ENCODE measurements around the gene TMPRSS2.

The TMPRSS2 gene

DNA sequence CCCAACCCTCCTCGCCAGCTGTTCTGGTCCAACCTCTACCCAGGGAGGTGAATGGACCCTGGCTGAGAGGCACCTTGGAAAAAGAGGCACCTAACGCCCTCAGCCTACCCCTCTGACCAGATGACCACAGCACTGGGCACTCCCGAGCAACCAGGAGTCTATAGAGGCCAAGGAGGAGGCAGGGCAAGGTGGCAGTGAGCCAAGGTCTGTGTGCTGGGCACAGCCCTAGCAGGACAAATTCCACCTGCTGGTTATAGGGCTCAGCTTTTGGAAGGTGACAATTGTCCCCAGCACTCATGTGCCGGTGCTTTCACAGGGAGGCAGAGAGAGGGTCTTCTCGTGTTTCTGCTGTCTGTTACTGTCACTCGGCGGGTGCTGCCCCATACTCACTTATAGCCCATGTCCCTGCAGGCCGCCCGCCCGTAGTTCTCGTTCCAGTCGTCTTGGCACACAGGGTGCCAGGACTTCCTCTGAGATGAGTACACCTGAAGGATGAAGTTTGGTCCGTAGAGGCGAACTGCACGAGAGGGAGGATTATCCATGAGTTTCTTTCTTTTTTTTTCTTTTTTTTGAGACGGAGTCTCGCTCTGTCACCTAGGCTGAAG lies 27.8 kb downstream of the TMPRSS2 start:
- no peak for DNase-seq

DNA sequence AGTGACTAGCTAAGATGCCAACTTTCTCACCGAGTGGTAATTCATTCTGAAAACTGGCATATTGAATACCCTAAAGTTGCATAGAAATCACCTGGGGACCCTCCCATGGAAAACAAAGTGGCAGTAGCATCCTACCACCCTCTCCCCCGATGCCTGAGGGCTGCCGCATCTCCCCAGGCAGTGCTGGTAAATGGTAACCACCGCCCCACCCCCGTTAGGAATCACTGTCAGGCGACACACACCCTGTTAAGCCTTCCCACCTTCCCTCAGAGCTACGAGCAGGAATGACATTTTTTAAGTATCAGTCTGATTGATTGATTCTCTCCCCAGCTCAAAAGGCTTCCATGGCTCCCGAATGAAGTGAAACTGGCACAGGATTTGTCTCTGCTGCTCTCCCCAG lies 28.3 kb downstream of the TMPRSS2 start:
- no peak for DNase-seq

DNA sequence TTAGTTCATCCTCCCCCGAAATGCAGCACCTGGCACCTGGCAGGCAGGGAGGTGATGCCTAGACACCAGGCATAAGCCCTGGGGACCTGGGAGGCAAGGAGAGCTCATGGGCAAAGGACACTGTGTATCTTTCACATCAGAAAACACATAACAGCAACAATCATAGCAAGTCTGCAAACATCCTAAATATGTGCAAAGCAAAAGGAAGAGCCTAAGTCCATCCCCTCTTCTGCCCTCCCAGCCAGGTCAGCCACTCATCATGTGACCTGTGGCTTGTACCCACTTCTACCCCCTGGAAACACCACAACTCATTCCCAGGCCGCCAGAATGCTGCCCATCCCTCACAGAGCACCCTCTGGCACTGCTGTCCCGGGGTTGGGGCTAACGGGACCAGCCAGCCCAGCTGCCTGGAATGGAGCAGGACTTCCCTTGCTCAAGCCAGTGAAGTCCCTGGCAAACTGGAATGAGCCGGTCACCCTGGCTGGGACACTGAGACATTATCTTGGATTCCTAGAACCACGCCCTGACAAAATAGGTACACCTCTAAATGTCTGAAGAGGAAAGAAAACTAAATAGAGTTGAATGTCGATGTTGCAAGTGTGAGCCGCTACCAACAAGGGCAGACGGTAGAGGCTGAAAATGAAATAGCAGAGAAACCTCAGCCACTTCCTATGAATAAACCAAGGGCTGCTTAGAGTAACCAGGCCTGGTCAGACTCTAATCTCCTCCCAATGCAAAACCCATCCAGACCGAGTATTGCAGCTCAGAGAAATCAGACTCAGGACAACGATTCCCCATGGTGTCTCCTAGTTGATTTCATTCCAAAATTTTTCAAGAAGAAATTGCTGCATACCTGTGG lies 29.4 kb downstream of the TMPRSS2 start:
- DNase-seq = no peak

DNA sequence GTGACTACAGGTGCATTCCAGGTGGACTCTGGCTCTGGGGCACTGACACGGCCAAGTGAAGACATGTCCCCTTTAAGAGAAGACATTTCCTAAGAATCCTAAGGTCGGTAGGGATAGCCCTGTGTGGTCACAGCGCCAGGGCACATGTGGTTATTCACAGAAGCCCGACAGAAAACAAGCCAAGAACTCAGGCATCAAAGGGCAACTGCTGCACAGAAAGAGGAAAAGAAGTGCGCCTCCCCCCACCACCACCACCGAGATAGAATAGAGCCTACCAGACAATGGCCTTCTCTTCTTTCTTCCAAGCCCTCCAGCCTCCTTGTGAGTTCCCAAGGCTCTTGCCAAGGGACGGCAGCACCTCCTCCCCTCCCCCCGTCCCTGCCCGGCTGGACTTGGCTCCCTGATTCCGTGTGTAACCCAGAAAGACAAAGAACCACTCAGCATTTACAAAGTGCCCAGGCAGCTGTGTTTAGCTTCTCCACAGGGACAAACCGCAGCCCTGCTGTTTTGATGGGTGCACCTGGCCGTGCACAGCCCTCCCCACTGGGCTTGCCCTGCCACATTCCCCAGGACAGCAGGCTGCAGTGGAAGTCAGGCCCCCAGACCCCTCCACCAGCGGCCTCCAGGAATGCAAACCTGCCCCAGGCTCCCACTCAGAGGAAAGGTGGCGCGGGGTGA lies 30.2 kb downstream of the TMPRSS2 start:
- no peak for DNase-seq

DNA sequence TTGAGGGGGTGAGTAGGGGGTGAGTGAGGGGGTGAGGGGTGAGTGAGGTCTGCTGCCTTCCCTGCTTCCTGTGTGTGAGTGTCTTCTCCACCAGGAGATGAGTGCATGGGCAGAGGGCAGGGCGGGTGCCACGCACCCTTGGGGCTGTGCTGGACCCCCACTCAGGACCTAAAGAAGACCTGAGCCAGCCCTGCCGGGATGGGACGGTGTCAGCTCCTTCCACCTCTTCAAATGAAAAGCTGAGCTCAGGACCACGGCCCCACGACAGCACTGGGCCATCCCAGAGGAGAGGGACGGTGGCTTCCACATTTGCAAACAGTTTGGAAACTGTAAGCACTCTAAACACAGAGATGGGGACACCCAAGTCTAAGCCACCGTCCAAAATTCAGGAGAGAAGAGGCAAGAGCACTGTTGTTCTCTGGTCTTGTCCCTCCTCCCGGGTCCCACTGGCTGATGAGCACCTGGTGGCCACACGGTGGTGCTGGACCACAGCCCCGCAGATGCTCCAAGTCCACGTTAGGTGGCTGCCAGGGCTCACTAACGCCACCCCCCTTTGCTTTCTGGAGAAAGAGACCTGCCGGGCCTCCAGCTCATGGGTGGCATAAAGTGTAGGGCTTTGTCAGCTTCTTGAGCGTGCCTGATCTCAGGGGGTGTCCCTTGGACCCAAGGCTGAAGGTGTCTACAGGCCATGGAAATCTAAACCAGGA lies 32.1 kb downstream of the TMPRSS2 start:
- DNase-seq = no peak

DNA sequence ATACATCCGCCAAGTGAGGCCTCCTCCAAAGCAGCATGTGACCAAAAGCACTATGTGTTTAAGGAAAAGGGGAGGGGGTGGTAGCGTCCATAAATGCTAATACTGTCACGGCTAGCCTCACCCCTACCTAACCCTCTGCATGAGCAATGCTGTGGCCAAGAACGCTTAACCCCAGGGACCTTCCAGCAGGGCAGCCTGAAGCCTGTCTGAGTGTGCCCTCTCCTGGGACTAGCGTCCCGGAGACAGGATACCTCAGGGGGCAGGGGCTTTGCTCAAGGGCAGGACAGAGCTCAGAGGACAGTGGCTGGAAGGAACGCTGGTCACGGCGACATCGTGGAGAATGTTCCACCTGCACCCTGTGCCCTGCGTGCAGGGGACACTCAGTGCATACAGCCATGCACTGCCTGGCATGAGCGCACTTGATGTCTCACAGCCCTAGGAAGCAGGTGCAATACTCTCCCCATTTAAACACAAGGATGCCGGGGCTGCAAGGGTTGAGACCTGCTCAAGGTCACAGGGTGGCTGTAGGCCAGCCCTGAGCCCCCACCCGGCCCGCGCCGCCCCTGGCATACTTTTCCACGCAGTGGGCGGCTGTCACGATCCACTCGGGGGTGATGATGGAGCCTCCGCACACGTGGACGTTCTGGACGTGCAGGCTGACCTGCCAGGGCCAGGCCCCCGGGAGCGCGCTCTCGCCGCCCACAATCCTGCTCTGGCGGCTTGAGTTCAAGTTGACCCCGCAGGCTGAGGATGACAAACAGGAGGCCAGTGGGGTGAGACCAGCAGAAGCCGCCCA lies 35.0 kb downstream of the TMPRSS2 start:
- DNase-seq = no peak

DNA sequence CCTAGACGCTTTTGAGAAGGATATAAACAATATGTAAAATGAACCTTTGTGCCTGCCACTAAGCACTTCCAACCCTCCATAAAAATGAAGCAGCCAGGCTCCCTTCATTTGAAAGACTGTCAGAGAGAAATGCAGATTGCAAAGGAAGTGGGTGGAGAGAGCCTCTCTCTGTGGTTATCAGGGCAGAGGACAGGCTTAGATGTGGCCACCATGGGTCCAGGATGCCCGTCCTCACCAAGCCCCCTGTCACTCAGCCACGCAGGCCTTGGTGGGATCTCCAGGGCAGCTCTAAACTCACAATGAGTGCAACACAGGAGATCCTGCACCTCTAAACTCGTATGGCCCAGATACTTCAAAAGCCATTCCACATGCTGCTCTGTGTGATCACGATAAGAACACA lies 37.9 kb downstream of the TMPRSS2 start:
- DNase-seq = no peak

DNA sequence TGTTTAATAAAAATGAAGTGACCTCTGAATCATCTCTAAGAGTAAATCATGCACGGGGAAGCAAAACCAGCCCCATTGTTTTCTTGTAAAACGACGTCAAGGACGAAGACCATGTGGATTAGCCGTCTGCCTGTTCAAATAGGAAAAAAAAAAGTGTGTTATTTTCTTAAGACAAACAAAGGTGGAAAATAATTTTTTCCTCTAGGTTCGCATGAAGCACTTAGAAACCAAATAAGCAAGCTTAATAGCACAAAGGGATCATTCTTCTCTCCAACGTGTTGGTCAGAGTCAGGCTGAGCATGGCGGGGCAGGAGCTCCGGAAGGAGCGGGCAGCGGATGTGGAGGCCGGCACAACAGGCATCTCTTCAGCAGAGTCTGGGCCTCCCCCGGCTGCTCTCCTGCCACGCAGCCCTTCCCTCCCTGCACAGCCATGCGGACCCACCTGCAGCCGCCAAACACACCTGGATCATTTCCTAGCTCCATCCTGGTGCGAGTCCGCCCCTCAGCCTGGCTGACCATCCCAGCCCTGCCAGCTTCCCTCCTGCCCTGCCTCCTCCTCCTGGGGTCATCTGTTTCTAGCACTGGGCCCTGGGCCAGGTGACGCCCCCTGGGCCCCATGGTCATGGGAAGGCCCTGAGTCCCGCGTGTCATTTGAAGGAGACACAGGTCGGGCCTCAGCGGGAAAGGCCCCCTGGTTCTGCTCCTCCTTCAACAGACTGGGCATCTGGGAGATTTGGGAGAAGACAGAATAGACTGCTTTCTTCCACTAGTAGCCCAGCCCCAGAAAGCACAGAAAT lies 41.7 kb downstream of the TMPRSS2 start:
- no peak for DNase-seq

DNA sequence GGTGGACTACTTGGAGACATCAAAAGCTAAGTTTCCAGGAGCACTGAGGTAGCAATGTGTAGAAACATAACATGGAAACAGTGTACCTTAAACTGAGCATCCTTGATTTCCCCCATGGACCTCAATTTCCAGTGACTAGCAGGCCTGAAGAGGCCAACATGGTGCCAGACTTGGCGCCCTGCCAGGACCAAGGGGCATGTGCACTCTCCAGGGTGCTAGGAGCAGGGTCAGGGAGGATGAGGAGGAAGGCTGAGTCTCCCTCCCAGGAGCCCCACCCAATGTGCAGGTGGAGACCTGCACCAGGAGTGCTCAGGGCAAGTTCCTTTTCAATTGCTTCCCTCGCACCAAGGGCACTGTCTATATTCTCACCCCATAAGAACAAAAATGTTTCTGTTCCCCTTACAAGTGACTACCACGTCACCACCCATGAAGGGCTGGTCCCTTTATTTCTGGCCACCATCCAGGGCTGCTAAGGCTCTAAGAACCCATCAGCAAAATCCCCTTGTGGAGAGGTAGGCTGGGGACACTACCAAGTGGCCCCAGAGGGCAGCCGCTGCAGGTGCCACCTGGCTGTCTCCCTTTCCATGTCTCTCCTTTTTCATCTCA lies 42.7 kb downstream of the TMPRSS2 start:
- no peak for DNase-seq

DNA sequence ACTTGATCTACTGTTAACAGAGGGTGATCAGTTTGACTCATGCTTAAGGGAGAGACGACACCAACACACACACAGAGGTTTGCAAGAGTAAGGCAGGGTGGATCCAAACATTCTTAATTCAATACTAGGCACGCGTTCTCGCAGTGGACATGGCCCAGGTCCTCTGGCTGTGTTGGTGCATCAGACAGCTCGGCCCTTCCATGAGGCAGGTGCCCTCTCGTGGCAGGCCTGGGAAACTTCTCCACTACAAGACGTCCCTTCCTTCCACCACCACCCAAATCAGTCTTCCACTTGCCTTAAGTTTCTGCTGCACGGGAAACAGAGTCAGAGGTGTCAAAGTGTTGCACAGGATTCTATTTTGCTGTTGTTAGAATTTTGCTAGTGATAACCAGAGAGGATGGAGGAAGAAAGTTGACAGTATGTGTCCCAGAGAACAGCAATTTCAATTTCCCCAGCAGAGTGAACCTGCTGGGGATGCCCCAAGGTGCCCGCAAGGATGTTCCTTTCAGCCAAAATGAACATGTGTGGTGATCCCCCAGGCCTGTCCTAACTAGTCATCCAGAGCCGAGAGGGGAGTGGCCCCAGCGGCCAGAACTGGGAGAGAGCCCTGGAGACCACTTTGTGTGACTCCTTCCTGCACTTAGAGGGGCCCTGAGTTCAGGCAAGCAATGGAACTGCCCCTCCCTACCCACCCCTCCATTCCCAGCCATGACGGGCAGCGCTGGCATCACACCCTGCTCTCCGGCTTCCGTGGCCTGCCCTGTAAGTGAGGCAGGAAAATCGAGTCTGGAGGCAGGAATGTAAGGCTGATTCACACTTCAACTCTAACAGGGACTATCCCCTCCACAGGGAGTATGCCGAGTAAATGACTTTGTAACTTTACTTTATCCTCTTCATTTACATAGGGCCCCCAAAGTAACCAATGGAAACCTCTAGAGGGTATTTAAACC lies 47.1 kb downstream of the TMPRSS2 start:
- DNase-seq = peak; percentile 69

DNA sequence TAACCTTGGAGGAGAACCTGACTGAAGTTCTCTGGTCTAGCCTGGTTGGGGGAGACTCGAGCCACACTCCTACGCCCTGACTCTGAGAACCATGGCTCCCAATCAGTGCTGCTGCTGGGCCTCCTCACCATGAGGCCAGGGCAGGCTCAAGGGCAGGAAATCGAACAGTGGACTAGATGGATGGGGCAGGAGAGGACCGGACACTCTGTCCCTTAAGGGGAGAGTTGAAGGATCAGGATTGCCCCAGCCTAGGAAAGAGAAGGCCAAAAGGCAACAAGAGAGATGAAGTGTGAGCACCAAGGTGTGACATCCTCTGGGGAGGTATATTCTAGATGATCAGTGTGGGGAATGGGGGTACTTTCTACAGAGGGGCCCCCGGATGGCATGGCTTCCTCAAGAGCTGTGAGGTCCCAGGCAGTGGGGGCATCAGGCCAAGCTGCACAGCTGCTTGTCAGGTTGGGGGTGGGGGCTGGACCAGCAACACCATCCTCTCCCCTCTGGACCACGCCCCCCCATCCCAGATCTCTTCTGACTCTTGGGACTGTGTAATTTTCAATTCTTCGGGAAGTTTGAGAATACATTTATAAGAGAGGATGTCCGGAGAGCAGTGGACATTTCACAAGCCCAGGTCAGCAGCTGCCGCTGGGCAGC lies 47.9 kb downstream of the TMPRSS2 start:
- no peak for DNase-seq

DNA sequence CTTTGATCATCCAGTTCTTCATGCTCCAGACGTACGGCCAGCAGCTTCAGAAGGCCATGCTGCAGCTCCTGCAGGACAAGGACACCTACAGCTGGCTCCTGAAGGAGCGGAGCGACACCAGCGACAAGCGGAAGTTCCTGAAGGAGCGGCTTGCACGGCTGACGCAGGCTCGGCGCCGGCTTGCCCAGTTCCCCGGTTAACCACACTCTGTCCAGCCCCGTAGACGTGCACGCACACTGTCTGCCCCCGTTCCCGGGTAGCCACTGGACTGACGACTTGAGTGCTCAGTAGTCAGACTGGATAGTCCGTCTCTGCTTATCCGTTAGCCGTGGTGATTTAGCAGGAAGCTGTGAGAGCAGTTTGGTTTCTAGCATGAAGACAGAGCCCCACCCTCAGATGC lies 49.4 kb downstream of the TMPRSS2 start:
- DNase-seq = no peak

DNA sequence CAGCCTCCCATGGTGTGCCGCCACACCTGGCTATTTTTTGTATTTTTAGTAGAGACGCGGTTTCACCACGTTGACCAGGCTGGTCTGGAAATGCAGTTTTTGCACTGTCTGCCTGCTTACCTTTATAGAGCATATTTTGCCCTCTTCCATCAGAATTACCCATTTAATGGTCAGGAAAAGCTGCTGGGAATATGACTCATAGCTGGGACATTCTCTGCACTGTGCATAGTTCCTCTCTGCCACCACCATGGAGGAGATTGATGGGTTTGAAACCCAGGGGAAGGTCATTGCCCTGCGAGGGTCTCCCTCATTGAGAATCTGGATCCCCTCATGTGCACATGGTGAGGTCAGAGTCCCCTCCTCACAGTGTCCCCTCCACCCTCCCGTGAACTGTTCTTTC lies 49.8 kb downstream of the TMPRSS2 start:
- no peak for DNase-seq

DNA sequence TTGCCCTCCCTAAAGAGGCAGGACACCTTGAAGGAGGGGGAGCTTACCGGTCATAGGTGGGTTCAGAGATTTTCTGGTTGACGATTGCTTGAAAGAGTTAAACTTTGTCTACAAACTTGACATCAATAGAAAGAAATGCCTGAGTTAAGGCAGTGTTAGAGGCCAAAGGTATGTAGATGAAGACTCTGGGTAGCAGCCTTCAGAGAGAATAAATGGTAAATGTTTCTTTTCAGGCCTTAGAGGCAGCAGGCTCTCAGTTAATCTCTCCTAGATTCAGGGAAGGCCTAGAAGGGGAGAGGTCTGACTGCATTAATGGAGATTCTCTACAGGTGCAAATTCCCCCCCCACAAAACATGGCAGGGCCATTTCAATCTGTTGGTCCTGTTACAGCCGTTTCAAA lies 54.2 kb downstream of the TMPRSS2 start:
- DNase-seq = no peak

DNA sequence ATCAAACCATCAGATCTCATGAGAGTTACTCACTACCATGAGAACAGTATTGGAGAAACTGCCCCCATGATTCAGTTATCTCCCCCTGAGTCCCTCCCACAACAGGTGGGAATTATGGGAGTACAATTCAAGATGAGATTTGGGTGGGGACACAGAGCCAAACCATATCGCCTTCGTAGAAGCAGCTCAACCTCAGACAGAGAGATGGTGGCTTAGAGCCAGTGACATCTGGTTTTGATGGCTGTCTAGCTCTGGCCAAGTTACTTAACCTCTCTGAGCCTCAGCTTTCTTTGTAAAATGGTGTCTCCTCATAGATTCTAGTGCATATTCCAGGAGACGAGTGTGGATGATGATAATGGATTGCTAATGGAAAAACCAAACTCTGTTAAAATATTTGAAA lies 54.8 kb downstream of the TMPRSS2 start:
- no peak for DNase-seq

DNA sequence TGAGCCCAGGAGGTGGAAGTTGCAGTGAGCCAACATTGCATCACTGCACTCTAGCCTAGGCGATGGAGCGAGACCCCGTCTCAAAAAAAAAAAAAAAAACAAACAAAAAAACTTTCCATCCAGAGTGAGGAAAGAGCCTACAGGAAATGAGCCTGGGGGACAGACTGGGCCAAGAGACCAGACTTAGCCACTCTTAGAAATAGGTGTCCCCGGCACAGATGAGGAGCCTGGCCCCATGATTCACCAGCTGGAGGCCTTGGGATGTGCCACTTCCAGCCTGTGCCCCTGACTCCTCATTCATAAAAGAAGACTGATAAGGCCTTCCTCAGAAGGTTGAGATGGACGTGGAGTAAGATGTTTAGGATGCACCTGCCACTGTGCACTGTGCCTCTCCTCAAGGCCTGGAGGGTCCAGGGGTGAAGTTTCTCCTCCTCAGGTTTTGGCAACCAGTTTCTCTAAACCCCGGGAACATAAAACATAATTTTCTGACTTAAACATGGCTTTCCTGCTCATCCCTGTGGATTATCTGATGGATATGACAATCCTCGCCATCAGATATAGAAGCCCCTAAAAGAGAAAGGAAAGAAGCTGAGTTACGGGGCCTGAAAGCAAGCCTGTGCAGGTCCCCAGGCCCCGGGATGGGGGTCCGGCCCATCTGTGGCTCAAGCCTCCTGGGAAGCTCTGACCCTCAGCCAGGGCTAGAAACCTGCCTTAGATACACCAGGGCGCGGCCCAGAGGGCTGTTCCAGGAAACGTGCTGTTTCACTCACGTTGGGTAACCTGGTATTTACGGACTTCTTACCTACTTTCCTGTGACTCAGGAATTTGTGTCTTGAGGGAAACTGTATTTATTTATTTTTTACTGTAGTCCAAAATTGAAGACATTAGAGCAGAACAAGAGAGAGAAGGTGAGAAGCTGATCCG lies 55.9 kb downstream of the TMPRSS2 start:
- no peak for DNase-seq

DNA sequence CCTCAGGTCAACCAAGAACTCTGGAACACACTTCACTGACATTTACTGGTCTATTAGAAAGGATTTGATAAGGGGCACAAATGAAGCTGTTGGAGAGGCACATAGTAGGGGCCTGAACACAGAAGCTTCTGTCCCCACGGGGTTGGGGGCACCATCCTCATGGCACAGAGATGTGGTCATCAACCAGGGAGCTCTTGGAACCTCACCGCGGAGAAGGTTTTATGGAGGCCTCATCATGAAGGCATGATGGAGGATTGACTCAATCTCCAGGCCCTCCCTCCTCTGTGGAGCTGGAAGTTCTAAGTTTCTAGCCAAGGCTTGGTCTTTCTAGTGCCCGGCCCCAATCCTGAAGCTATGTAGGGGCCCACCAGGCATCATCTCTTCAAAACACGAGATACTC lies 58.3 kb downstream of the TMPRSS2 start:
- DNase-seq = no peak

DNA sequence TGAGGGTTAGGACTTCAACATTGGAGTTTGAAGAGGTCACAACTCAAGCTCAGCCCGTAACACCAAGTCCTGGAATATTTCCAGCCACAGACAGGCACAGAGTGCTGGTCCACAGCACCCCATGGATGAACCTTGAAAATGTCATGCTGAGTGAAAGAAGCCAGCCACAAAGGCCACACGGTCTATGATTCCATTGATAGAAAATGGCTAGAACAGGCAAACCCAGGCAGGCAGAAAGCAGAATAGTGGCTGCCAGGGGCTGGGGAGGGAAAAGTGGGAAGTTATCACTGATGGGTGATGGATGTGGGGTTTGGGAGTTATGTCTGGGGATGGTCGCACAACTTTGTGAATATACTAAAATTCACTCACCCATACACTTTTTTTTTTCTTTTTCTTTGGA lies 60.6 kb downstream of the TMPRSS2 start:
- no peak for DNase-seq

All from right forelimb (tissue), 1 donor.